Activated T-cell treated with anti-CD3 and anti-CD28 coated beads, Interleukin-2, amount 50 U/mL, for 4 hours (primary cell): ENCODE results near the gene PKD1. TPM values are rescaled to one million over a fixed set of nuclear protein-coding genes. Genes with fewer than 3 reads are reported as not detected.
A peak's percentile ranks its signal among the peaks of the same experiment; 100 is the strongest.
"Not testable (repeated sequence)": the region's sequence is repeated elsewhere in the genome, so short reads cannot be mapped to it uniquely, and the experiment has no call there.

Source experiments
- ATAC-seq, 2 donors: fragments of 200-7000 bp; cut with Tn5 transposase; one replicate each; pipeline ENCODE4 v1.10.0; 2021
- DNase-seq: peaks from one replicate; pipeline ENCODE4 v3.0.0-alpha.2; 2020
- H3K27me3 Mint-ChIP-seq: one replicate; pipeline ENCODE4 v1.8.0; 2021; ENCODE audit warnings: low read depth, mixed read lengths
- H3K36me3 Mint-ChIP-seq: one replicate; pipeline ENCODE4 v1.8.0; 2022; ENCODE audit warnings: mixed read lengths; ENCODE audit not compliant: insufficient read depth
- H3K4me1 Mint-ChIP-seq: one replicate; pipeline ENCODE4 v1.8.0; 2021; ENCODE audit warnings: low read depth, mixed read lengths
- H3K4me3 Mint-ChIP-seq: one replicate; pipeline ENCODE4 v1.8.0; 2021; ENCODE audit warnings: mild to moderate bottlenecking, moderate library complexity, mixed read lengths
- H3K9me3 Mint-ChIP-seq: one replicate; pipeline ENCODE4 v1.8.0; 2021; ENCODE audit warnings: mixed read lengths
- total RNA-seq, 3 donors: library from RNA; stranded (reverse); gene quantifications; one replicate each; pipeline ENCODE4 v1.2.1, GENCODE V29; 2021

PKD1 gene
- total RNA-seq, 3 donors from 2014 or later: 100 to 118 (median 104) TPM

DNA sequence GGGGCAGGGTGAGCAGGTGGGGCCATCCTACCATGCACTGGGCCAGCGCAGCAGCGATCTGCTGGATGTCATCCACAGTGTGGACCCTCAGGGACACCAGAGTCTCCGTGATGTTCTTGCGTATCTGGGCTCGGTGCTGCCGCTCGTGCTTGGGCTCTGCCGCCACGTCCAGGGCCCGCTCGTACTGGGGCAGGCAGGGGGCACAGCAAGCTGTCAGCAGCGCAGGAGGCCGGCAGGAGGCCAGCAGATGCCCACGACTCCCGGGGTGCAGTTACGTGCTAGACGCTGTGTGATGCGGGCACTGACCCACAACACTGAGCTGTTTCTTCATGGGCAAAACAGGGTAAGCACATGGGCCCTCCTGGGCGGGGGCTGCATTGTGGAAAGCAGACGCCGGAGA lies 30.4 kb downstream of the PKD1 start:
- not testable (repeated sequence) for H3K36me3 Mint-ChIP-seq, ATAC-seq, H3K9me3 Mint-ChIP-seq, H3K4me3 Mint-ChIP-seq, H3K4me1 Mint-ChIP-seq, H3K27me3 Mint-ChIP-seq, DNase-seq

DNA sequence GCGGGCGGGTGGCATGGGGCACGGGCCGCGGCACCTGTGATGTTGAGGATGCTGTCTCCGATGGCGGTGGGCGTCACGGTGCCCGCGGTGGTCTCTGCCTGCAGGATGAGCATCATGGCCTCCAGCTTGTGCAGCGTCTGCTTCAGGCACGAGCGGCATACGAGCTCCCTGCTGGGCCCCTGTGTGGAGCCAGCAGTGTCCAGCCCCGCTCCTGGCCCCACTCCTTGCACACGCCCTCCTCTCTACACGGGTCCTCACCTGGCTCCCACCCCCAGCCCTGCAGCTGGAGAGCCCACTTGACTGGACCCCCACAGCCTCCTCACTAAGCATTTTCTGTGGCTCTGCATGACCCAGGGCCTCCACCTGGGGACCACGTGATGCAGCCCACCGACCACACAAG lies 31.2 kb downstream of the PKD1 start:
- not testable (repeated sequence) for DNase-seq, ATAC-seq, H3K9me3 Mint-ChIP-seq, H3K36me3 Mint-ChIP-seq, H3K27me3 Mint-ChIP-seq, H3K4me1 Mint-ChIP-seq, H3K4me3 Mint-ChIP-seq

DNA sequence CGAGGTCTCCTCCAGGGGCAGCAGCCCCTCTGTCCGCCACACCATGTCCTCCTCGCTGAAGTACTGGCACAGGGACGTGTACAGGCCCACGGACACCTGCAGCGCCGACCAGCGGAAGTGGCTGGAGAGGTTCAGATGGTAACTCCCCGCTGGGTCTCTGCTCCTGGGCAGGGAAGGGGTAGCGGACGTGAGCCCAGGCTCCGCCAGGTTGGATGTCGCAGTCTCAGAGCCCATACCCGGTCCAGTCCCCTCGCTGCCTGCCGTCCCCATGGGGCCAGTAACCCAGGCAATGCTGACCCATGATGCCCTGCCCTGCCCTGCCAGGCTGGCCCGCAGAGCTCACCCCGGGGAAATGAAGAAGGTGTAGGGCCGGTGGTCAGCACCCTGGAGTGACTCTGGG lies 33.2 kb downstream of the PKD1 start:
- no peak overlapping the region for H3K4me3 Mint-ChIP-seq
- DNase-seq: no peak
- no peak for ATAC-seq
- H3K27me3 Mint-ChIP-seq: no peaks in the 10 kb centered on the region
- H3K4me1 Mint-ChIP-seq: no peaks in the 10 kb centered on the region
- H3K9me3 Mint-ChIP-seq: no peaks in the 10 kb centered on the region
- peaks cover 5% of the 10 kb centered on the region for H3K36me3 Mint-ChIP-seq

- not testable (repeated sequence) for H3K27me3 Mint-ChIP-seq, DNase-seq, ATAC-seq, H3K9me3 Mint-ChIP-seq, H3K4me1 Mint-ChIP-seq, H3K4me3 Mint-ChIP-seq, H3K36me3 Mint-ChIP-seq
These were observed 34.1 kb downstream of the PKD1 start for GRCh38 chr16:2101581-2101980.

DNA sequence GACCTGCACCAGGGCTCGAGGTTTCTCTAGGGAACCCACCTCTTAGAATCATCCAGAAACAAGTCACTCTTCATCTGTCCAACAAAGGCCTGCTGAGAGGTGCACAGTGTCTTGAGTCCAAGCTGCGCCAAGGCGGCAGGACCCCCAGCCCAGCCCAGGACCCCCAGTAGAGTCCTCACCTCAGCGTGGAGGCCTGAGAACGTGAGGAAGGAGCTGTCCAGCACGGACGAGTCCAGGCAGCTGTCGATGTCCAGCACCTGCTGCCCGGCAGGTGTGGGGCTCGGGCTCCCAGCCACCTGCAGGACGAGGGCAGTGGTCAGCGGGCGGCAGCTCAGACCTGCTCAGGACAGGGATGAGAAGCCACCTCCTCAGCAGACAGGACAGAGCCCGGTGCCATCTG lies 38.0 kb downstream of the PKD1 start:
- not testable (repeated sequence) for H3K9me3 Mint-ChIP-seq, H3K4me1 Mint-ChIP-seq, H3K36me3 Mint-ChIP-seq, DNase-seq, H3K27me3 Mint-ChIP-seq, H3K4me3 Mint-ChIP-seq, ATAC-seq

DNA sequence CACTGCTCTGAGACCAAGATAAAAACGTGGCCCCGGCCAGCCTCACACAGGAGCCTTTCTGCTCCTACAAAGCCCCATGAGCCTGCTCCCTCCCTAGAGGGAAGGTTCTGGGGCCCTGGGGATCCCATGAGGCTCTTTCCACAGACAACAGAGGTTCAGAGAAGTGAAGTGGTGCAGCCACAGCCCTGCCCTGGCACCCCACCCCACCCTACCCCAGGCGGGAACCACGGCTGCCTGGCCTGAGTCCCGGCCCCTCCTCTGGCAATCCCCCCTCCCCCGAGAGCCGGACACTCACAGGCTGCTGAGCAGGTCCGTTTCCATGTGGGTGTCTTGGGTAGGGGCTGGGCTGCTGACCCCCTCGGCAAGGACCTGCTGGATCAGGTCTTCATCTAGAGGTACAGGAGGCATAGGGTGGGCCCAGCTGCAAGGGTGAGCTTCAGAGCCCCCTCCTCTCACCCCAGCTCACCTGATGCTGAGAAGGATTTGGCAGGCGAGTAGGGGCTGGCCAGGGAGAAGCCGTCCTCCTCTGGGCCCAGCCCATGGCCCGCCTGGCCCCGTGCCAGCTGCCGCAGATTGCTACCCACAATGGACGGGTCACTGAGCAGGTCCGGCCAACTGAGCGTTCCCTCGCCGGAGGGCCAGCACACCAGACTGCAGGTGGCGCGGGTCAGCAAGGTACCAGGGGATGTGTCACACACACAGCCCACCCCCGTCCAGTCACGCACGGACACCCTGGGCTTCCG lies 38.7 kb downstream of the PKD1 start:
- Mint-ChIP-seq H3K27me3 (no peaks in the 10 kb centered on the region), H3K4me1 (no peaks in the 10 kb centered on the region), H3K9me3 (no peaks in the 10 kb centered on the region), H3K4me3 (no peak overlapping the region), H3K36me3 (peaks cover 8% of the 10 kb centered on the region)
- DNase-seq (no peak), ATAC-seq (no peak)

GRCh38 chr16:2095918-2096582 lies 39.6 kb downstream of the PKD1 start:
- DNase-seq: no peak
- Mint-ChIP-seq H3K36me3 (peaks cover 4% of the 10 kb centered on the region), H3K4me1 (no peaks in the 10 kb centered on the region), H3K9me3 (no peaks in the 10 kb centered on the region), H3K4me3 (no peak overlapping the region), H3K27me3 (no peaks in the 10 kb centered on the region)
- no peak for ATAC-seq

DNA sequence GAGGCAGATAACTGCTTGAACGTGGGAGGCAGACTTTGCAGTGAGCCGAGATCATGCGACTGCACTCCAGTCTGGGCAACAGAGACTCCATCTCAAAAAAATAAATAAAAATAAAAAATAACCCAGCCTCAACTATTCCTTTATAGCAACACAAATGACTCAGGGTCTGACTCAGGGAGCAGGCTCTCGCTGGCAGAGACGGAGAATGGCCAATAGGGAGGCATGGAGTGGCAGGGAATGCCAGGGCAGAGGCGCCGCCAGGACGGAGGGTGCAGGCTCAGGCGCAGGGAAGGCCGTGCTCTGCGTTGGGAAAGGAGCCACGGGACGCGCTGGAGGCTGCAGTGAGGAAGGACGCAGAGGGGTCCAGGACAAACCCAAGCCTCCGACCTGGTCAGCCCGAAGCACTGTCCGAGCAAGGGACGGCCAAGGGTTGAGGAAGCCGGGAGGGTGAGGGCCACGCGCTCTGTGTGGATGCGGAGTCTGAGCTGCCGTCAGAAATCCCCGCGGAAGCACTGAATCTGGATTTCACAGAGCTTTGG lies 40.3 kb downstream of the PKD1 start:
- peaks cover 4% of the 10 kb centered on the region for H3K36me3 Mint-ChIP-seq
- no peaks in the 10 kb centered on the region for H3K9me3 Mint-ChIP-seq
- no peak overlapping the region for H3K4me3 Mint-ChIP-seq
- ATAC-seq (no peak), DNase-seq (no peak)
- no peaks in the 10 kb centered on the region for H3K4me1 Mint-ChIP-seq
- H3K27me3 Mint-ChIP-seq: no peaks in the 10 kb centered on the region

DNA sequence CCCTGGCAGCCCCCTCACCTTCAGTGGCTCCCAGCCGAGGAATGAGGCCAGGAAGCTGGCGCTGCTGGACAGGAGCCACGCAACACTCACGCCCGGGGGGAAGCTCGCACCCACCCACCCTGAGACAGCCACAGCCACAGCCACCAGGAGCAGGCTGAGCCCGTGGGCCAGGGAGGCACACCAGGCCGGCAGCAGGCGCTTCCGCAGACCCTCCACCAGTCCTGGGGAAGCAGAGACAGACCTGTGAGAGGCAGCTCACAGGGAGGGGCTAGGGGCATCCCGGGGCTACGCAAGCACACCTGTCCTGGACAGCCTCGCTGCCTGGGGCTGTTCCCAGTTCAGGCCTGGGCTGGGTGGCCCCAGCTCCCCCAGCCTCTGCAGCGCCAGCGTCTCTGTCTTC lies 41.9 kb downstream of the PKD1 start:
- no peaks in the 10 kb centered on the region for H3K4me1 Mint-ChIP-seq
- H3K27me3 Mint-ChIP-seq: no peaks in the 10 kb centered on the region
- peaks cover 8% of the 10 kb centered on the region for H3K36me3 Mint-ChIP-seq
- no peak for DNase-seq
- H3K4me3 Mint-ChIP-seq: no peak overlapping the region
- no peak for ATAC-seq
- no peaks in the 10 kb centered on the region for H3K9me3 Mint-ChIP-seq

DNA sequence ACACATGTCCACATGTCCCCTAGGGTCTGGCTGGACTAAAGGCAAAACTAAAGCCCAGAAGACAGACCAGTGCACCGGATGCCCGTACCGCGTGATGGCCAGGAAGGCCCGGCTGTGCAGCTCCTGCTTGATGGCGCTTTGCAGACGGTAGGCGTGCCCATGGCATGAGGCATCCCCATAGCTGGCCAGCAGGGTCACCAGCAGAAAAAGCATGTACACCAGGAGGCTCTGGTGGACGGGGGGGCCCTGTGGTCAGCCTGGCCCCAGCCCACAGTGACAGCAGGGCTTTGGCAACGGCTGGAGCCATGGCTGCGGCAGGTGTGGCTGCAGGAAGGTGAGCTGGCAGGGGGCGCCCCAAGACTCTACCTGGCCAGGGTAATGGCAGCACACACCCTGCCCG lies 42.8 kb downstream of the PKD1 start:
- H3K4me1 Mint-ChIP-seq: no peaks in the 10 kb centered on the region
- ATAC-seq (no peak), DNase-seq (no peak)
- H3K4me3 Mint-ChIP-seq: no peak overlapping the region
- H3K27me3 Mint-ChIP-seq: no peaks in the 10 kb centered on the region
- no peaks in the 10 kb centered on the region for H3K9me3 Mint-ChIP-seq
- peaks cover 8% of the 10 kb centered on the region for H3K36me3 Mint-ChIP-seq

DNA sequence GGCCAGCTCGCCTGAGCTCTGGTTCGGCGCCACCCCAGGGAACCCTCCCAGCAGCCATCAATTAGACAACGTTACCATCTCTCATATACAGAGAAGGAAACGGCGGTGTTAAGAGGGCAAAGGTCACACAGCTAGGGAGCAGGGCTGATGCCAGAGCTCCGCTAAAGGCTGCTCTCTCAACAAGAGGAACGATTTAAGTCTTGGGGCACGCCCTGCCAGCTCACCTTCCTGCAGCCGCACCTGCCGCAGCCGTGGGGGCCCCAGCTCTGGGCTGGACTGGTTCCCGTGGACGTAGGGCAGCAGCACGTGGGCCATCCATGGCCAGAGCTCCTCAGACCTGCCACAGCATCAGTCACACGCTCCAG lies 43.5 kb downstream of the PKD1 start:
- Mint-ChIP-seq H3K4me3 (no peak overlapping the region), H3K36me3 (peaks cover 8% of the 10 kb centered on the region), H3K4me1 (no peaks in the 10 kb centered on the region), H3K27me3 (no peaks in the 10 kb centered on the region), H3K9me3 (no peaks in the 10 kb centered on the region)
- ATAC-seq (no peak), DNase-seq (no peak)

DNA sequence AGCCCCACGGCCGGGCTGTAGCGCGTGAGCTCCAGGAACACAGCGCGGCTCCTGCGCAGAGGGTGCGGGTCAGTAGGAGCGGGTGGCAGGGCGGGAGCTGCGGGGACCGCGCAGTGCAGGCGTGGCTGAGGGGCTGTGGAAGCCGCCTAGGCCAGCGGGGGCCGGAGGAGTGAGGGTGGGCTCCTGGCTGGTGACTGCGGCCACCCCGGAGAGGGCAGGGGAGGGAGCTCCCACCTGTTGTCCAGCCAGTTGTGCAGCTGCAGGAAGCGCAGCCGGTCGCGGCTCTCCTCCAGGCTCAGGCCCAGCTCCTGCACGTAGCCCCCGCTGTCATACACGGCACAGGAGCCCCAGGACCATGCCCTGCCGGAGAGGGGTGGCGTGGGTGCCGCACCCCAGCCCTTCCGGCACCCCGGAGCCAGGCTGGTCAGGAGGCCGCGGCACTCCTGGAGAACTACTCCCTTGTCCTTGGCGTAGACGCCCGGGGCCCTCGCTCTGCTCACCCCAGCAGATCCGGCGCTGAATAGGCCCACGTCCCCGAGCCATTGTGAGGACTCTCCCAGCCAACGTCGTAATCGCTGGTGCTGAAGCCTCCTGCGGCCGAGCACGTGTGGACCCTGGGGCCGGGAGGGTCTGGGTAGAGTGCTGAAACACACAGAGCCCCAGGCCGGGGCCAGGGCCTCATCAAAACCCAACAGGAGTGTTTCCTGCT lies 44.0 kb downstream of the PKD1 start:
- Mint-ChIP-seq H3K4me1 (no peaks in the 10 kb centered on the region), H3K4me3 (no peak overlapping the region), H3K9me3 (no peaks in the 10 kb centered on the region), H3K27me3 (no peaks in the 10 kb centered on the region), H3K36me3 (peaks cover 8% of the 10 kb centered on the region)
- ATAC-seq (no peak), DNase-seq (no peak)

- no peaks in the 10 kb centered on the region for H3K4me1 Mint-ChIP-seq
- H3K27me3 Mint-ChIP-seq: no peaks in the 10 kb centered on the region
- H3K9me3 Mint-ChIP-seq: no peaks in the 10 kb centered on the region
- peaks cover 8% of the 10 kb centered on the region for H3K36me3 Mint-ChIP-seq
- DNase-seq (no peak), ATAC-seq (peak; percentile 31 to 32)
- no peak overlapping the region for H3K4me3 Mint-ChIP-seq
These were observed 44.7 kb downstream of the PKD1 start for GRCh38 chr16:2090777-2091546.

DNA sequence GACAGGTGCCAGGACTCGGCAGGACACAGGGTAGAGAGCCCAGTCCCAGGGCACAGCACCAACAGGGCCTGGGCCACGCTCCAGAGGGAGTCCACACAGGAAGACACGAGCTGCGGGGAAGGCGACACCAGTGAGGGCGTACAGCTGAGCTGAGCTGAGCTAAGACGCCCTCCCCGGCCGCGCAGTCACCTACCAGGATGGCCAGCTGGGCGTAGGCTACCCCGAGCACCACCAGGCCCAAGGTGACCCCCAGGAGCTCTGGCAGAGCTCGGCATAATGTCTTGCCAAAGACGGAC lies 45.3 kb downstream of the PKD1 start:
- Mint-ChIP-seq H3K36me3 (peaks cover 5% of the 10 kb centered on the region), H3K4me3 (no peak overlapping the region)

More for the DNA sequence above, 45.3 kb downstream of the PKD1 start:
- no peak for ATAC-seq
- DNase-seq: no peak
- no peaks in the 10 kb centered on the region for H3K9me3 Mint-ChIP-seq
- H3K4me1 Mint-ChIP-seq: no peaks in the 10 kb centered on the region
- no peaks in the 10 kb centered on the region for H3K27me3 Mint-ChIP-seq
